Body of pancreas (tissue), 4 donors: Measurements from ENCODE around the gene GCSH. TPM values are rescaled to one million over a fixed set of nuclear protein-coding genes. Genes with fewer than 3 reads are reported as not detected.

Experiments used
- ATAC-seq: fragments of 150-250 bp; one replicate; pipeline ENCODE4 v1.9.1; 2016
- DNase-seq, 4 donors: peaks; one replicate each; pipeline ENCODE4 v3.0.0-alpha.2; 2019
- H3K27ac ChIP-seq, 4 donors: fragments of 200-600 bp; sonication (generic); 1 replicate in 3 of 4; 2 replicates in 1 of 4; pipeline versions ENCODE4 v1.5.1 to v1.6.1; 2016 to 2019; ENCODE audit warnings: mild to moderate bottlenecking in 1 of 4, mixed read lengths in 1 of 4, moderate library complexity in 1 of 4
- H3K27me3 ChIP-seq, 2 donors: fragments of 200-600 bp; sonication (generic); one replicate each; pipeline ENCODE4 v1.6.0; 2016; ENCODE audit warnings: mild to moderate bottlenecking in 1 of 2
- H3K36me3 ChIP-seq, 2 donors: fragments of 200-600 bp; sonication (generic); replicated peaks in 1 of 2; 2 replicates each; pipeline ENCODE4 v1.5.1; 2016; ENCODE audit warnings: low read depth in 2 of 2; ENCODE audit not compliant: insufficient read depth in 1 of 2
- H3K4me1 ChIP-seq: fragments of 200-600 bp; sonication (generic); one replicate; pipeline ENCODE4 v1.6.0; 2016
- H3K4me3 ChIP-seq, 2 donors: fragments of 200-600 bp; sonication (generic); 1 replicate in 1 of 2; 2 replicates in 1 of 2; pipeline ENCODE4 v1.5.1; 2016 to 2019
- H3K9me3 ChIP-seq, 3 donors: fragments of 200-600 bp; sonication (generic); 1 replicate in 2 of 3; 2 replicates in 1 of 3; pipeline ENCODE4 v1.5.1; 2016
- POLR2A ChIP-seq, 3 donors: fragments of 450-650 bp; IDR thresholded peaks; one replicate each; pipeline ENCODE4 v1.6.1; 2016; ENCODE audit warnings: antibody characterized with exemption in 3 of 3, mild to moderate bottlenecking in 2 of 3
- WGBS, 2 donors: methylation state at CpG; one replicate each; pipeline ENCODE4 v1.1.5; 2017; 5-methylcytosine and 5-hydroxymethylcytosine counted together
- intact Hi-C: fragments of 100-400 bp; cut with DNase I; formaldehyde crosslinking; loops from one replicate; pipeline ENCODE4 v1.15.1; 2023
- total RNA-seq, 2 donors: library from RNA; depleted of rRNA; stranded (reverse); fragments of >200 nt; gene quantifications; one replicate each; pipeline ENCODE4 v1.1.0, GENCODE V29; 2016
- TF ChIP-seq, protein P1 (sequence below), 7 experiments: fragments of 450-650 bp in 4 of 7; fragments of 200-600 bp in 3 of 7; sonication (generic) in 3 of 7; IDR thresholded peaks; one replicate each; pipeline ENCODE4 v1.5.1; 2016 to 2019; ENCODE audit warnings: antibody characterized with exemption in 7 of 7

The GCSH gene
- total RNA-seq, 2 donors from 2014 or later = 7.3 to 17.8 TPM

GRCh38 chr16:81061871-81062608 is 34.2 kb downstream of the GCSH start:
- H3K27ac ChIP-seq = no peak overlapping the region
- intact Hi-C loops = no loop called here
- no peak overlapping the region for H3K4me3 ChIP-seq
- no peak for DNase-seq
- TF ChIP-seq POLR2A (IDR thresholded peaks at IDR 0.05) = no peak
- TF ChIP-seq, protein P1, sequence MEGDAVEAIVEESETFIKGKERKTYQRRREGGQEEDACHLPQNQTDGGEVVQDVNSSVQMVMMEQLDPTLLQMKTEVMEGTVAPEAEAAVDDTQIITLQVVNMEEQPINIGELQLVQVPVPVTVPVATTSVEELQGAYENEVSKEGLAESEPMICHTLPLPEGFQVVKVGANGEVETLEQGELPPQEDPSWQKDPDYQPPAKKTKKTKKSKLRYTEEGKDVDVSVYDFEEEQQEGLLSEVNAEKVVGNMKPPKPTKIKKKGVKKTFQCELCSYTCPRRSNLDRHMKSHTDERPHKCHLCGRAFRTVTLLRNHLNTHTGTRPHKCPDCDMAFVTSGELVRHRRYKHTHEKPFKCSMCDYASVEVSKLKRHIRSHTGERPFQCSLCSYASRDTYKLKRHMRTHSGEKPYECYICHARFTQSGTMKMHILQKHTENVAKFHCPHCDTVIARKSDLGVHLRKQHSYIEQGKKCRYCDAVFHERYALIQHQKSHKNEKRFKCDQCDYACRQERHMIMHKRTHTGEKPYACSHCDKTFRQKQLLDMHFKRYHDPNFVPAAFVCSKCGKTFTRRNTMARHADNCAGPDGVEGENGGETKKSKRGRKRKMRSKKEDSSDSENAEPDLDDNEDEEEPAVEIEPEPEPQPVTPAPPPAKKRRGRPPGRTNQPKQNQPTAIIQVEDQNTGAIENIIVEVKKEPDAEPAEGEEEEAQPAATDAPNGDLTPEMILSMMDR (IDR thresholded peaks at IDR 0.05) = no peak
- H3K36me3 ChIP-seq = no peaks in the 10 kb centered on the region
- no peak for ATAC-seq
- 87 to 89% methylated on average over 10 of the region's 10 CpGs for WGBS, 2 donors
- H3K9me3 ChIP-seq = no peaks in the 10 kb centered on the region
- no peaks in the 10 kb centered on the region for H3K4me1 ChIP-seq
- H3K27me3 ChIP-seq = no peaks in the 10 kb centered on the region

DNA sequence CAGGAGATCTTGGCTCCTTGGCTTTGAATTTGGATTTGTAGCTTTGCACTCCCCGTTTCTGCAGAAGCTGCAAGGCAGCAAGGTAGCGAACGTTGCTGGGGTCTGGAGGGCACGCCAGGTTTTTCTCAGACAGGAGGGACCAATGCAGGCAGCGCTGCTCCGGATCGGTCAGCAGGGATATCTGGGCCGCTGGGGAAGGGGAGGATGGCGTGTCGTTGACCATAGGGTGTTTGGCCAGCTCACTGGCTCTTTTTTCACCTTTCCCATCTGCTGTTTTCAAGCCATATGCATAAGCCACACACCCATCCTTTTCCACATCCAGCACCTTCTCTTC is 34.9 kb downstream of the GCSH start:
- no peaks in the 10 kb centered on the region for H3K9me3 ChIP-seq
- 74 to 86% methylated on average over 3 to 10 of the region's 10 CpGs for WGBS, 2 donors
- DNase-seq = no peak
- no peaks in the 10 kb centered on the region for H3K36me3 ChIP-seq
- no peak overlapping the region for H3K4me3 ChIP-seq
- no peak for ATAC-seq
- H3K27me3 ChIP-seq = no peaks in the 10 kb centered on the region
- no peak overlapping the region for H3K27ac ChIP-seq
- TF ChIP-seq, protein P1 (IDR thresholded peaks at IDR 0.05) = no peak
- no peak for TF ChIP-seq POLR2A (IDR thresholded peaks at IDR 0.05)
- no peaks in the 10 kb centered on the region for H3K4me1 ChIP-seq
- intact Hi-C loops = no loop called here

DNA sequence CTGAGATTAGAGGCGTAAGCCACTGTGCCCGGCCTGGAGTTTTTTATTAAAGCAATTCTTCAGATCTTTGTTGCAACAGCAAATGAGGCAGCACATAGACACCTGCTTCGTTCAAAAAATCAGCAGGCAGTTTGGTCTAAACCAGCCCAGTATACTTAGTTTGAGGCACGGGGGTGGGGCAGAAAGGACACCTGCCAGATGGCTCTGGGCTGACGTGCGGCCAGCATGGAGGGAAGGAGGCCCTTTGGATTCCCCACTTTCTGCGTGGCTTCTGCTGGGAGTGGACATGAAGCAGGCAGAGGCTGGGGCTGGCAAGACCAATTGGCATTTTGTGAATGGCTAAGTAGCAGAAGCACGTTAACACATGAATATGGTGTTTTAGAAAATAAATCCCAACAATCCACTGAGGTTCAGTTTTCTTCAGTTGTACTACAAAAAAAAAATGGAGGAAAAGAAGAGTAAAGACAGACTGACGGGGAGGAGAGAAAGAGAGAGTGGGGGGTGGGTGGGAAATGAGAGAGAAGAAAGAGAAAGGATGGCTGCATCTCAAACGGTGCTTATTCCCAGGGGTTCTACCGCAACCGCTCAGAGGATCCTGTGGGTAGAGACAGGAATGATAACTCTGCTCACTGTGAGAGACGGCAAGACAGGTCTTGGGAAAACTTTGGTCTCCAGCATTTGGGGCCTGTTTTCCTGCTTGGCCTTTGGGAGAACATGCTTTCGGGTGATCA is 35.5 kb downstream of the GCSH start:
- H3K9me3 ChIP-seq = no peaks in the 10 kb centered on the region
- no peak overlapping the region for H3K27ac ChIP-seq
- DNase-seq = no peak
- no peak for TF ChIP-seq POLR2A (IDR thresholded peaks at IDR 0.05)
- TF ChIP-seq, protein P1 (IDR thresholded peaks at IDR 0.05) = no peak
- intact Hi-C loops = no loop called here
- no peaks in the 10 kb centered on the region for H3K27me3 ChIP-seq
- H3K4me3 ChIP-seq = no peak overlapping the region
- H3K36me3 ChIP-seq = no peaks in the 10 kb centered on the region
- H3K4me1 ChIP-seq = no peaks in the 10 kb centered on the region
- 84 to 88% methylated on average over 14 of the region's 14 CpGs for WGBS, 2 donors
- ATAC-seq = no peak

GRCh38 chr16:81053761-81054160 is 42.4 kb downstream of the GCSH start:
- intact Hi-C loops = no loop called here
- DNase-seq (no peak), ATAC-seq (no peak)
- H3K27me3 ChIP-seq = no peaks in the 10 kb centered on the region
- no peak for TF ChIP-seq POLR2A (IDR thresholded peaks at IDR 0.05)
- TF ChIP-seq, protein P1 (IDR thresholded peaks at IDR 0.05) = no peak
- H3K9me3 ChIP-seq = peaks cover 0 to 9% (median 0%) of the 10 kb centered on the region in 3 donors
- 78 to 79% methylated on average over 11 of the region's 11 CpGs for WGBS, 2 donors
- no peaks in the 10 kb centered on the region for H3K4me1 ChIP-seq
- no peak overlapping the region for H3K27ac ChIP-seq
- H3K4me3 ChIP-seq = no peak overlapping the region
- no peaks in the 10 kb centered on the region for H3K36me3 ChIP-seq
